ENCODE data around the gene BPGM.
"Not testable (repeated sequence)": the region's sequence is repeated elsewhere in the genome, so short reads cannot be mapped to it uniquely, and the experiment has no call there.

The BPGM gene

DNA sequence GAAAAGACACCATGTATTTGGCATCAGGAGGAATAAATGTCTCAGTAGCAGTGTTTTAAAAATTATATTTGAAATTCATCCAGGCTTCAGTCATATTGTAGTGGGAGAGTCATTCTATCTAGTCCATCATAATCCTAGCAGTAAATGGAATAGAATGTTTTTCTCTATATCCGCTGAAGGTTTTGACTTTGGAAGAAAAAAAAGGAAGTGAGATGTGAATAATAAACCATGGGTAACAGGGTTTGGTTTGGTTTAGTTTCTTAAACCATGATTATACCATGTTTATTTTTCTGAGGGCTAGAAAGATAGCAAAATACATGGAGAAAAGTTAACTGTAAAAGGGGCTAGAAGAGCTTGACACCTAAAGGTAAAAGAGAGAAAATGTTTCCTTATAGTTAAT, 16.4 kb upstream of the BPGM start:
- no peak for DNase-seq (ENCODE audit: low read depth)
- H3K4me3 ChIP-seq (ENCODE audit: low read depth, low read length), result no peak overlapping the region

DNA sequence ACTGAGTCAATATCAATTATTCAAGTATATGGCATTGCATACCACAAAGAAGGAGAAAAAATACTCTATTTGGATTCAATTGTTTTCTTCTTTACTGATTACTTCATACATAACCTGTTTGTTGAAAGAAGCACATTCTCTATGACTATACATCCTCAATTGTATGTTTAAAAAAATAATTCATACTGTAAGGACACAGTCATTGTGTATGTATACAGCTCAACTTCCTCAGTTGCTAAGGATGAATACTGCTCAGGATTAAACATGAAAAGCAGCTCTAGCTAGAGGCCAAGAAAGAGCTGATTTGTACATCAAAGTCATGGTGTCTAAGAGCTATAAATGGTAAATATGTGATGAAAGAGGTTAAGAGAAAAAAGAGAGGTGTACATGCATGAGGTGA, 15.8 kb upstream of the BPGM start:
- no peak for DNase-seq (ENCODE audit: low read depth)
- H3K4me3 ChIP-seq (ENCODE audit: low read depth, low read length), result no peak overlapping the region

DNA sequence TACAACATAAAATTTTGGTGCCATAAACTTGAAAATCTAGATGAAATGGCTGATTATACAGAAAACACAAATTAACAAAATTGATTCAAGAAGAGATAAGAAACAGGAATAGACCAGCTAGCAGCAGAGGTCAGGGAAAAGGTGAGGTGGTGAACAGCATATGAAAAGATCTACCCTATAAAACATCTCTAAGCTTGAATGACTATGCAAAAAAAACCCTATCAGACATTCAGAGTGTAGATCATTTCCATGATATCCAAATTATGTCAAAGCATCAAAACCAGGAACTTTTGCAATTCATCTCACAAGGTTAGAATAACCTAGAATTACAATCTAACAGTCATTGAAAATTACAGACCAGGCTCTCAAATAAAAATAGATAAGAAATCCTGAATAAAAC, 14.6 kb upstream of the BPGM start:
- H3K4me3 ChIP-seq (ENCODE audit: low read depth, low read length), result no peak overlapping the region

DNA sequence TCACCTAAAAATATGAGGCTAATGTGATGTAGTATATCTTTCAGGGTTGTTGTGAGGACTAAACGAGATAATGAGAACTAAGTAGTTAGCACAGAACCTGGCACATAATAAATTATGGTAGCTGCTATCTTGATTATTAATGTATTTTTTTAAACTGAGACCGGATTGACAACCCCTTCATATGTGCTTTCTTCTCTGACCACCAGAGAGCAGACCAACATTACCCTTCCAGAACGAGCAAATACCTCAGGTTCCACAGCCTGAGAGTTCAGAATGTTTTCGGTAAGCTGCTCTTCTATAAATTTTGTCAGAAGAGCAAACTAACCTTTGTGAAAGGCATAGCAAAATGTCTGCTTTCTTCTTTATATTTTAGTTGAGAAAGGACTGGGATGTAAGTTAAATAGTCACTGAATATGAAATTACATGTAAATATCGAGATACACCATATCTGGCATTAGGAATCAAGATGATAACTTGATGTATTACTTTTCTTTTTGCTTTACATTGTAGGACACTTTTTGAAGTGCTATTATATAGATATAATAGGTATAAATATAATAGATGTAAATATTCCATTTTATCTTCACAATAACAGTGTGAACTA, 13.6 kb upstream of the BPGM start:
- no peak for DNase-seq (ENCODE audit: low read depth)

More for the DNA sequence above, 14.6 kb upstream of the BPGM start:
- no peak for DNase-seq (ENCODE audit: low read depth)

DNA sequence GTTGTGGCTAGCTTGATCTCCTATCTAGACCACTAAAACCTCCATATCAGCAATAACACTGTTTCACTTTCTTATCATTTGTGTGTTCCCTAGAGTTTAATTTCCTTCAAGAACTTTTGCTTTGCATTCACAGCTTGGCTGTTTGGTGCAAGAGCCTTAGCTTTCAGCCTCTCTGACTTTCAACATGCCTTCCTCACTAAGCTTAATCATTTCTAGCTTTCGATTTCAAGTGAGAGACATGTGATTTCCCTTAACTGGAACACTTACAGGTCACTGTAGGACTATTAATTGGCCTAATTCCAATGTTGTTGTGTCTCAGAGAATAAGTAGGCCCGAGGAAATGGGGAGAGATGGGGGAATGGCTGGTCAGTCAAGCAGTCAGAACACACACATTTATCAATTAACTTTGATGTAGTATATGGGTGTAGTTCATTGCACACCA, 10.6 kb upstream of the BPGM start:
- no peak for DNase-seq (ENCODE audit: low read depth)
- H3K4me3 ChIP-seq (ENCODE audit: low read depth, low read length), result no peak overlapping the region

More for the DNA sequence above, 13.6 kb upstream of the BPGM start:
- no peak overlapping the region for H3K4me3 ChIP-seq (ENCODE audit: low read depth, low read length)

DNA sequence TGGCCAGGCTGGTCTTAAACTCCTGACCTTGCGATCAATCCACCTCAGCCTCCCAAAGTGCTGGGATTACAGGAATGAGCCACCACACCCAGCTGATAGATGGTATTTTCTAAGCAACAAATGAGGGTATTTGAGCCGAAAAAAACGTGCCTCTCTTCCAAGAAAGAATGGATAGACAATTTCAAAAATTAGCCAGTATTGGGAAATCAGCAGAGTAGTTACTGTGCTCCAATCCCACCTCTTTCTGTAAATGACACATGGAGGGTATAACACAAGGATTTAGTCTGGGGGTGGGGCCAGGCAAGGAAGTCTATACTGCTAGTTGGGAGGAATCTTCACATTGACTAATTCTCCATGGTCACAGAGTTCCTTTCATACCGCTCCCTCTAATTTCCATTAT, 9.2 kb upstream of the BPGM start:
- no peak for DNase-seq (ENCODE audit: low read depth)
- no peak overlapping the region for H3K4me3 ChIP-seq (ENCODE audit: low read depth, low read length)

DNA sequence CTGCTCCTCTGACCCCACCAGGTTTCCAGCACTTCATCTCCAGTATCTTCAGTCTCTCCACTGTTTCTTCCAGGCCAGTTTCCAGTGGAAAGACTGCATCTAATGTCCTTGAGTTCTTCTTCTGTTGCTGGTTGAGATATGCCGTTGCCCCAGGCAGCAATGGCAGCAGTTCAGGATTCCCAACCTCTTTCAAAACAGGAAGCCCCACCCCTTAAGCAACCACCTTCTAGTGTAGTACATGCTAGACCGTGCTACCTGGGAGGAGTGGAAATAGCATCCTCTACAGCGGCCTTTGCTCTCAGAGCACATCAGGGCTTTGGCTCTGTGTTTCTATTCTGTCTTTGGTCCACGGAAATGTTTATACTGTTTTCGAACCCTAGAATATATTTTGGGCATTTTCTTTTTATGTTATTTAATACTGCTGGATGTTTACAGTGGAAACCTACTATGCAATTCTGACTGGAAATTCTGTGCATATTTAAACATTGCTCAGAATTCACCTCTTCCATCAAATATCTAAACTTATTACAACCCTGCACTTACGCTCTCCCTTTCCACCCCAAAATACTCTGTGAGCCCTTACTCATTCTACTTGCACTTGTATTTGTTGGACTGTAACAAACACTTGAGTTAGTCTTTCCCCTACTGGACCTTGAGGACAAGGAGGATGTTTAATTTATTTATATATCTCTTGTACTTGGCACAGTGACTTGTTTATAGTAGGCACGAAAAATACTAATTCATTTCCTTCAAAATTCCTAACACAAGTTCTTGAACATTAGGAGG, 8.5 kb upstream of the BPGM start:
- DNase-seq (ENCODE audit: low read depth), result no peak
- no peak overlapping the region for H3K4me3 ChIP-seq (ENCODE audit: low read depth, low read length)

DNA sequence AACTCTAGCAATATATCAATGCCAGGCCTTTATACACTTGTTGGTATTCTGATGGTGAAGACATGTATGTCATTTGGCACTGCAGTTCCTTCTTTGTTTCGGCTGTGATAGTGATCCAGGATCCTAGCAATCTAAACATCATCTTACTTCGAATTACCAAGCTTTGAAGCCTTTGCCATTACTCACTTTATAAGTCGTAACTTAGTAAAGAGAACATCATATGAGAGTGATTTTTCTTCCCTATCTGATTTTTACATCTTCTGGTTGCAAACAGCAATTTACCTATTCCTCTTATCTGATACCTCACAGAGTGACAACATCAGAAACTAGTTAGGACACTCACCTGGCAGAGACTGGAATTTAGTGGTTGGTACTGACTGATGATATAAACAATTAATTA, 7.6 kb upstream of the BPGM start:
- no peak for DNase-seq (ENCODE audit: low read depth)
- no peak overlapping the region for H3K4me3 ChIP-seq (ENCODE audit: low read depth, low read length)

DNA sequence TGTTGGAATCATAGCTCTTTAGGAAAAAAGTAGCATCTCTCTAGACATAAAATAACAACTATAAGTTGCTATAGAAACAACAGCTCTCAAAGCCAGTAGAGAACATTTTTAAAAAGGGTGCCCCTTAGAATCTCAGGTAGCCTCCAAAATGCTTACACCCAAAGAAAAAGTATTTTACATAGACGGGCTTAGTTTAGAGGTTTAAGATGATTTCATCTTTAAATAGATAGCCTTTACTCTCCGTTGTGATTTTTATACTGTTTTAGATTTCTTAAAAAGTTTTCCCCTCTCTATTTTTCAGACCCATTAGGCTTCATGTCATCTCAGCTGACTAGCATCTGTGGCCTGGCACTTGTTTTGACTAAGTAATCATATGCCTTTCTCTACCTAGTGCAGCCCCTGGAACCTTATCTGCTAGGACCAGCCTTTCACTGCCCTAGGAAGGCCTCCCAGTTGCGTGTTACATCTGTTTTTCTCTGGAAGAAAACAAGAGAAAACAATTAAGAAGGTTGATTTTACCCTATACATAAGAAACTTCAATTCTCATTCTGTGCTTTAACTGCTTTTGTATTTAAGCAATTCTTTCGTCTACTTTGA, 6.9 kb upstream of the BPGM start:
- DNase-seq (ENCODE audit: low read depth), result no peak
- H3K4me3 ChIP-seq (ENCODE audit: low read depth, low read length), result no peak overlapping the region

DNA sequence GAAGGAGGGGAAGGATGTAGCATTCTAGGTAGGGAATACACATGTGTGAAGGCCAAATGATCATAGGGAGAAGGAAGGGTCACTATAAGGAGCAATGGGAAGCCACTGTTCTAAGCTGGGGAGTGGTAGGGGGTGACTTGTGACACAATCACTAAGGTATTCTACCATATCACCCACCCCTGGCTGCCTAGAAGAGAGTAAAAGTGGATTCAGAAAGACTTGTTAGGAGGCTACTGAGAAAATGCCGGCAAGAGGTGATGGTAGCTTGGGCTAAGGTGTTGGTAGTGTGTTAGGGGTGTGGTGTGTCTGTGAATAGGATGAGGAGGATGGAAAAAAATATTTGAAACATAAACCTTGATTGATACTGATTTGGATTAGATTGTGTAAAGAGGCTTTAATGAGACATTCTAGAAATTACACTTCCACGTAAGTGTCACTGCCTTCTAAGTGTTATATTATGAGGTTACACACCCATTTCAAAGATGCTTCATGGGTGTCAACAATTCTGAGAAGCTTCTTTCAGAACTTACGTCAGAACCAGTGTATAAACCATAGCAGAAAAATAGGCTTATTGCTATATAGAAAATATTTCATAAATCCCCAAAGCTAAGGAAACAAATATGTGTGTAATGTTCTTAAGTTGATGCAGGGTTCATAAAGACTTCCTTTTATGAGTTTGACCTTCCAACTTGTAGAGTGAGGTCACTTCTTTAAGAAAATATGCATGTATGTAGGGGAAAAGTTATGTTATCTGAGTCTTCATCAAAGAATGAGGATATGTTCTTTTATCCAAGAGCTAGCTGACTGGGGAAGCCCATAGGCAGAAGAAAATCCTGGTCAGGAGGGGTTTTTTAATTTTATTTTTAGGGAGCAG, 5.6 kb upstream of the BPGM start:
- DNase-seq (ENCODE audit: low read depth), result no peak
- H3K4me3 ChIP-seq (ENCODE audit: low read depth, low read length), result no peak overlapping the region

DNA sequence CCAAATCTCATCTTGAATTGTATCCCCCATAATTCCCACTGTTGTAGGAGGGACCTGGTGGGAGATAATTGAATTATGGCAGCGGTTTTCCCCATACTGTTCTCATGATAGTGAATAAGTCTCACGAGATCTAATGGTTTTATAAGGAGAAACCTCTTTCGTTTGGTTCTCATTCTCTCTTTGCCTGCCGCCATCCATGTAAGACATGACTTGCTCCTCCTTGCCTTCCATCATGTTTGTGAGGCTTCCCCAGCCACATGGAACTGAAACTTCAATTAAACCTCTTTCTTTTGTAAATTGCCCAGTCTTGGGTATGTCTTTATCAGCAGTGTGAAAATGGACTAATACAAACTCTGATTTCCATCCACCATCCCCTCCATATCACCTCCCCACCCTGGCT, 4.7 kb upstream of the BPGM start:
- not testable (repeated sequence) for H3K4me3 ChIP-seq (ENCODE audit: low read depth, low read length); DNase-seq (ENCODE audit: low read depth)

DNA sequence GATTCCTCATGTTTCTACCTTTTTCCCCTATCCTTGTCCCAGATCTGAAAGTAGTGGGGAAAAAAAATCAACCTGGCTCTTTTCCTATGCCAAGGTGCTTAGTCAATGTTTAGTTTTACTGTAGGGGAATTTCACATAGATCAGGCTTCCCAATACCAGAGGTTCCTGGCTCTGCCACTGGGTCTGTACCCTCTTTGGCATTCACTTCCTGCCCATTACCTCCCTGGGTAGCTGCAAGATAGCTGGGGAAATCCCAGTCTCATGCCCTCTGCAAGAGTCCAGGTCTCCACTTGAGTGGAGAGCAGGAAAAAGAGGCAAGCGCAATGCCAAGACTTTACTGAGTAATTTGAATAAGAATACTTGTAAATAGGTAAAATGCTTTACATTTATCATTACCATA, 3.5 kb upstream of the BPGM start:
- DNase-seq (ENCODE audit: low read depth), result no peak

DNA sequence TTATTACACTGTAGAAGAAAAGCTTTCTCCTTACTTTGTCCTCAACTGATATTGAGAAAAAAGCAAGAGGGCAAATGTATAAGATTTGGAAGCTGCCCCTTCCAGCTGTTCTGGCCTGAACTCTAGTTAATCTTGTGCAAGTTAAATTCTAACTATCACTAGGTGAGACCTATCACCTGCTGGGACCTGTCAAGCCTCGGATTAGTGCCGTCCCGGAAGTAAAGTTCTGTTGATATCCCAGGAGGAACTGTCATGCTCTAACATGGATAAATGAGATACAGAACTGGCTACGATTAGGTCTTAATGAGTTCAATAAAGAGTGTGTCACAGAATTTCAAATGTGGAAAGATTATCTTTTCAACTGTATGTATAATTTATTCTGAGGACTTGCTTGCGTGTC, 1.2 kb upstream of the BPGM start:
- no peak for DNase-seq (ENCODE audit: low read depth)
- H3K4me3 ChIP-seq (ENCODE audit: low read depth, low read length), result peak overlapping the region; percentile 91

More for the DNA sequence above, 3.5 kb upstream of the BPGM start:
- no peak overlapping the region for H3K4me3 ChIP-seq (ENCODE audit: low read depth, low read length)

DNA sequence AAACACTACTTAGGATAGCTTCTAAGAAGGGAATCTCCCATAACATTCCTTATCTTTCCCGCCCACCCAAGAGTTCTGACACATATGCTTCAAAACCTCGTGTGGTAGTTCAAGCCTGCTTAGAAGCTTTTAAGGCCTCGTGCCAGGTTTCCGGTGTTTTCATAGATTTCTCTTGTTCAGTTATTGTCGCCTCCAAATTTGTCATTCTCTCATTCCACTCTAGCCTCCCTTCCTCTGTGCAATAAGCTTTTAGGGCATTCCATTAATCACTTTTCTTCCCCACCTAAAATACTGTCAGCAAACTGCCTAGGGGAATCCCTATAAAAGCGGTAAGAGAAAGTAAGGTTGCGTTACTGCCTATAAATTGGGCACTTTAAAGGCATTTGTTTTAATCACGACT, 718 bp upstream of the BPGM start:
- no peak for DNase-seq (ENCODE audit: low read depth)
- peak overlapping the region; percentile 91 for H3K4me3 ChIP-seq (ENCODE audit: low read depth, low read length)

DNA sequence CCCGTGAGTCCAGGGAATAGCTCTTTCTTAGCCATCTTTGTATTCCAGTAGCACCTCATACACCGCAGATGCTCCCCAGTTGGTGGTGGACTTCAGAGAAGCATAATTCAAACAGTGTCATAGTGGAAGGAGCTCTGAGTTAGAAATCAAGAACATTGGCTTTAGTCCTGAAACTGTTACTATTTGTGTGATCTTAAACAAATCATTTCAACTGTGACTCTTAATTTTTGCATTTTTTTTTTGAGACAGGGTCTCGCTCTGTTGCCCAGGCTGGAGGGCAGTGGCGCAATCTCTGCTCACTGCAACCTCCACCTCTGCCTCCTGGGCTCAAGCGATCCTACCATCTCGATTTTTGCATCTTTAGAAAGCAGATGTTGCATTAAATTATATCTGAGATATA, 1.8 kb downstream of the BPGM start:
- H3K4me3 ChIP-seq (ENCODE audit: low read depth, low read length), result no peak overlapping the region
- no peak for DNase-seq (ENCODE audit: low read depth)

DNA sequence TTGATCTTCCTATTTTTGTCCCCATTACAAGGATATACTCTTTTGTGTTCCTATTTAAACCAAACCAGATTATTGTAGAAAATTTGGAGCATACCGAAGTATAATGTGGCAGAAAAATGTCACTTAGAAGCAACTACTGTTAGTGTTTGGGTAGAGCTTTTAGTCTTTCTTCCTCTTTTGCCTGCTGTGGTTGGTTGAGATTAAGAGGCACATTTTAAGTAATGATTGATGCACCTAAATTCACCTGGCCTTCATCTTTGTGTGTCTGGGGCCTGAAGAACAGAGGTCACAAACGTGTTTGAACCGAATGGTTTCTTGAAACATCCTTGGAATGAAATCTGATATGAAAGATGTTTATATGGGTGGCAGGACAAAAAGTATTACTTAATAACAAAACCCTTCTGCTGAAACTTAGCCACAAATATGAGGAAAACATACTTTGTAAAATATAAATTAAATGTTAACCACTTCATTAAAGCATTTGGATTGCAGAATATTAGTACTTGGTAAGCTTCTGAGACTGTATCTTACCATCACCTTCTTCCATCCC, 2.6 kb downstream of the BPGM start:
- no peak for DNase-seq (ENCODE audit: low read depth)
- no peak overlapping the region for H3K4me3 ChIP-seq (ENCODE audit: low read depth, low read length)

DNA sequence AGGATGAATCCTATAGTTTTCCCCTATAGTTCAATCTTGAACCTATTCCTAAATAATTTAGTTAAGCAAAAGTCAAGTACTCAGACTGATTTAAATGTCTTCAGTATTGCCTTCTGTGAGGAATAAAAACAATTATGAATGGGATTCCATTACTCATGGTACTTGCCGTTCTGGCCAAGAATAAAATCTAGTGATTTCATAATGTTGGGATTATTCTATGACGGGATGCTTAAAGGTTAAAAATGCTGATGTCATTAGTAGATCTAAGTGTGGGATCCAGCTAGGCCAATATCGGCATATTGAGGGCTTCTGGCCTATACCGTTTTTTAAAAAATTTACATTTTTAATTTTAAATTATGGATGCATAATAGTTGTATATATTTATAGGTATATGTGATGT, 5.3 kb downstream of the BPGM start:
- DNase-seq (ENCODE audit: low read depth), result no peak
- no peak overlapping the region for H3K4me3 ChIP-seq (ENCODE audit: low read depth, low read length)

DNA sequence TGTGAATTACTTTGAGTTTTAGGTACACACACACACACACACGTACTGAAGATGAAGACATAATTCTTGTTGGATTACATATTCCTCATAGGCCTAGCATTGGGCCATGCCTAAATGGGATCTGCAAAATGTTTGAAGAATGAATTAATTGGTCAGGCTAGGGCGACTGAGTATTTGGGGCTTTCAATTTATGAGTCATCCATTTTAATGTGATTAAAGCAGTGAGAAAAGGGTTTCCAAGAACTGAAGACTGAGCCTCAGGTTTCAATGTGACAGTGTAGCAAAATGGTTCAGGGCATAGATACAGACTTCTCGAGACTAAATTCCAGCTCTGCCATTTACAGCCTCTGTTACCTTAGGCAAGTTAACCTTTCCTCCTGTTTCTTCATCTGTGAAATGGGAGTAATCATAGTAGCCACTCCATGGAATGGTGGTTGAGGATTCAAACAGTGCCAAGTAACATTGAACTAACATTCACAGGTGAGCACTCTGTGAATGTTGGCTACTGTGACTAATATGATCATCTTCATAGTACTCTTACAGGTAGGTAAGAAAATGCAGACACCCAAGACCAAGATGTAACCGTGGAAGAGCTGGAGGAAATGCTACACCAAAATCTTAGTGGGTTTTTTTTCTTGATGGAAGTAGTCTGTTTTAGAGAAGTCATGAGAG, 7.6 kb downstream of the BPGM start:
- no peak overlapping the region for H3K4me3 ChIP-seq (ENCODE audit: low read depth, low read length)
- no peak for DNase-seq (ENCODE audit: low read depth)

DNA sequence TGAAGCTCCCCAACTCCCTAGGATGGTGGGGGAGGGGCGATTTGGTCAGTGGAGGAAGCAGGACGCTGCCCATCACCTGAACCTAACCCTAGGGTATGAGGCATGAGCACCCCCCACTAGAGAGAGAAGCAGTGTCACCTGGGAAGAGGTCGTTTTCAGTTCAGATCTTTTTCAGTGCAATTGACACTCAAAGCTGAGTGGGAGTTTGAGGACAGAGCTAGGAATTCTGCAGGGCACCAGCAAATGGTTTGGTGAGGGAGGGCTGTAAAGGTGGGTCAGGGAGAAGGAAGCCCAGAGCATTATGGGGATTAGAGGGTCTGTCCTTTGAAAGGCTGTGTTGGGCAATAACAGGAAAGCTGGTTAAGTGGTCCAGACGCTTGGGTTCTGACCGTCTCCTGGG, 10.9 kb downstream of the BPGM start:
- no peak overlapping the region for H3K4me3 ChIP-seq (ENCODE audit: low read depth, low read length)

More for the DNA sequence above, 10.9 kb downstream of the BPGM start:
- no peak for DNase-seq (ENCODE audit: low read depth)
